GM12878 (cell line): ENCODE data around the gene MARK4.

Experiments
- BACH1 ChIP-seq: fragments of 450-650 bp; IDR thresholded peaks from 2 replicates; pipeline ENCODE4 v1.6.1; 2017; ENCODE audit warnings: mild to moderate bottlenecking, borderline replicate concordance
- CHD4 ChIP-seq: fragments of 200-600 bp; sonication (generic); IDR thresholded peaks from 2 replicates; pipeline ENCODE4 v1.6.1; 2016; ENCODE audit warnings: mild to moderate bottlenecking
- CTCF ChIP-seq, 3 experiments: IDR thresholded peaks in 2 of 3; conservative IDR thresholded peaks in 1 of 3; 2 replicates each; pipeline ENCODE4 v1.5.1; 2011; ENCODE audit warnings: low read depth in 3 of 3, low read length in 3 of 3, mild to moderate bottlenecking in 3 of 3, control low read depth in 2 of 3, moderate library complexity in 2 of 3, inconsistent platforms in 1 of 3, mixed read lengths in 1 of 3; ENCODE audit not compliant: control insufficient read depth in 2 of 3, insufficient read depth in 1 of 3; ENCODE audit errors: extremely low read depth in 1 of 3
- EP300 ChIP-seq, 2 experiments: fragments of 150-350 bp in 1 of 2; IDR thresholded peaks; 2 replicates each; pipeline ENCODE4 v1.6.1; 2011 to 2012; ENCODE audit warnings: low read depth in 2 of 2, low read length in 2 of 2, borderline replicate concordance in 1 of 2, improper control_type of control experiment in 1 of 2, inconsistent platforms in 1 of 2; ENCODE audit not compliant: control insufficient read depth in 1 of 2
- NFYB ChIP-seq: IDR thresholded peaks from 2 replicates; pipeline ENCODE4 v1.6.1; 2011; ENCODE audit warnings: low read depth, mild to moderate bottlenecking, low read length, improper control_type of control experiment, moderate library complexity; ENCODE audit not compliant: insufficient read depth
- PAX5 ChIP-seq: IDR thresholded peaks from 2 replicates; pipeline ENCODE4 v1.6.1; 2011; ENCODE audit warnings: low read depth, low read length, borderline replicate concordance
- POLR2A ChIP-seq: IDR thresholded peaks from 2 replicates; pipeline ENCODE4 v1.6.1; 2011; ENCODE audit warnings: low read depth, mild to moderate bottlenecking, low read length
- POLR2AphosphoS2 ChIP-seq: IDR thresholded peaks from 2 replicates; pipeline ENCODE4 v1.6.1; 2011; ENCODE audit warnings: low read depth, mild to moderate bottlenecking, low read length, improper control_type of control experiment, moderate library complexity
- POLR2AphosphoS5 ChIP-seq: IDR thresholded peaks from 2 replicates; pipeline ENCODE4 v1.6.1; 2011; ENCODE audit warnings: mild to moderate bottlenecking, low read length, inconsistent platforms
- SPI1 ChIP-seq: IDR thresholded peaks from 2 replicates; pipeline ENCODE4 v1.6.1; 2011; ENCODE audit warnings: low read depth, mild to moderate bottlenecking, low read length, moderate library complexity, borderline replicate concordance; ENCODE audit not compliant: insufficient read depth
- TCF12 ChIP-seq: IDR thresholded peaks from 2 replicates; pipeline ENCODE4 v1.6.1; 2011; ENCODE audit warnings: low read depth, mild to moderate bottlenecking, low read length
- ZSCAN29 ChIP-seq: fragments of 450-650 bp; IDR thresholded peaks from 2 replicates; pipeline ENCODE4 v1.6.1; 2017; ENCODE audit warnings: mild to moderate bottlenecking, moderate library complexity
- TF ChIP-seq, protein P1 (sequence below): IDR thresholded peaks from 2 replicates; pipeline ENCODE4 v1.6.1; 2012; ENCODE audit warnings: low read depth, low read length, improper control_type of control experiment

GRCh38 chr19:45223879-45224278 lies 27.2 kb upstream of the MARK4 start:
- no peak for TF ChIP-seq CTCF (IDR thresholded peaks at IDR 0.05 in 2 of 3, conservative IDR thresholded peaks at IDR 0.05 in 1 of 3; ENCODE audit: control insufficient read depth in 2 of 3, extremely low read depth in 1 of 3, insufficient read depth in 1 of 3, low read depth in 3 of 3, low read length in 3 of 3)
- TF ChIP-seq ZSCAN29, result no peak
- TF ChIP-seq POLR2A, result no peak
- no peak for TF ChIP-seq SPI1
- no peak for TF ChIP-seq TCF12
- no peak for TF ChIP-seq POLR2AphosphoS5
- no peak for TF ChIP-seq EP300 (IDR thresholded peaks at IDR 0.05; ENCODE audit: borderline replicate concordance in 1 of 2, control insufficient read depth in 1 of 2, low read depth in 2 of 2, low read length in 2 of 2)
- no peak for TF ChIP-seq NFYB
- TF ChIP-seq BACH1, result no peak
- TF ChIP-seq POLR2AphosphoS2, result no peak
- TF ChIP-seq, protein P1, sequence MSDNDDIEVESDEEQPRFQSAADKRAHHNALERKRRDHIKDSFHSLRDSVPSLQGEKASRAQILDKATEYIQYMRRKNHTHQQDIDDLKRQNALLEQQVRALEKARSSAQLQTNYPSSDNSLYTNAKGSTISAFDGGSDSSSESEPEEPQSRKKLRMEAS, result no peak
- no peak for TF ChIP-seq PAX5
- no peak for TF ChIP-seq CHD4
